ENCODE measurements around the gene EIF2D.

The EIF2D gene

DNA sequence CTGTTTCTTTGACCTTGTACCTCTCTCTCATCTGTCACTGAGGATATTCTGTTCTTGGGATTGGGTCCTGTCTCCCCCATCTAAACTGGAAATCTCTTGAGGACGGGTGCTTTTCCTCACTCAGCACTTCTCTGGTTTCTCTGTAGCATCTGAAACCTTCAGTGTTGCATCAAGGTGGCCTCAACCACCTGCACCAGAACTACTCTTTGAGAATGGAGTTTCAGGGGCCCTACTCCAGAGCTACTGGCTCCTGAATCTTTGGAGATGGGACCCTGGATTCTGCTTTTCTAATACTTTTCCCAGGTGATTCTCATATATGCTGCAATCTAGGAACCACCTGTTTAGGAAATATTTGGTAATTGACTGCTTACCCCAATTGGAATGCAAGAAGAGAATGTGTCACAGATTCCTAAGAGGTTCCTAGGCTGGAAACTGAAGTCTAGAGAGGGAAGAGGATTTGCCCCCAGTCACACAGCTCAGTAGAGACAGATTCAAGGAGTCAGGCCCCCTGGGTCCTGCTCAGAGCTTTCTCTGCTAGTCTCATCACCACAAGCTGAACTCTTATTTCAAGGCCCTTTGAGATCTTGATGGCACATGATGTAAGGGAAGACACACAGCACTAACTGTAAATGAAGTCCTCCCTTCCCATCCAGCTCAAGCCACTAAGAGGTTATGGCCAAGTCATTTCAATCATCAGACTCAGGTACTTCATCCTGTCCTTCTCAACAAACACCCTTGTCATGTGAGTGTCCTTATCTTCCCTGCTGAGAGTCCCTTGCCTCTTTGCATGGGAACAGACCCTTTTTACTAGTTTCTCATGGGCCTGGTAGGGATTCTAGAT is 48.7 kb downstream of the EIF2D start:
- DNase-seq (ENCODE audit: low read depth), result no peak
- H3K4me3 ChIP-seq (ENCODE audit: low read depth, low read length), result no peak overlapping the region
- TF ChIP-seq, protein P1, sequence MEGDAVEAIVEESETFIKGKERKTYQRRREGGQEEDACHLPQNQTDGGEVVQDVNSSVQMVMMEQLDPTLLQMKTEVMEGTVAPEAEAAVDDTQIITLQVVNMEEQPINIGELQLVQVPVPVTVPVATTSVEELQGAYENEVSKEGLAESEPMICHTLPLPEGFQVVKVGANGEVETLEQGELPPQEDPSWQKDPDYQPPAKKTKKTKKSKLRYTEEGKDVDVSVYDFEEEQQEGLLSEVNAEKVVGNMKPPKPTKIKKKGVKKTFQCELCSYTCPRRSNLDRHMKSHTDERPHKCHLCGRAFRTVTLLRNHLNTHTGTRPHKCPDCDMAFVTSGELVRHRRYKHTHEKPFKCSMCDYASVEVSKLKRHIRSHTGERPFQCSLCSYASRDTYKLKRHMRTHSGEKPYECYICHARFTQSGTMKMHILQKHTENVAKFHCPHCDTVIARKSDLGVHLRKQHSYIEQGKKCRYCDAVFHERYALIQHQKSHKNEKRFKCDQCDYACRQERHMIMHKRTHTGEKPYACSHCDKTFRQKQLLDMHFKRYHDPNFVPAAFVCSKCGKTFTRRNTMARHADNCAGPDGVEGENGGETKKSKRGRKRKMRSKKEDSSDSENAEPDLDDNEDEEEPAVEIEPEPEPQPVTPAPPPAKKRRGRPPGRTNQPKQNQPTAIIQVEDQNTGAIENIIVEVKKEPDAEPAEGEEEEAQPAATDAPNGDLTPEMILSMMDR (IDR thresholded peaks at IDR 0.05; ENCODE audit: control insufficient read depth, extremely low read depth, insufficient read depth), result no peak

DNA sequence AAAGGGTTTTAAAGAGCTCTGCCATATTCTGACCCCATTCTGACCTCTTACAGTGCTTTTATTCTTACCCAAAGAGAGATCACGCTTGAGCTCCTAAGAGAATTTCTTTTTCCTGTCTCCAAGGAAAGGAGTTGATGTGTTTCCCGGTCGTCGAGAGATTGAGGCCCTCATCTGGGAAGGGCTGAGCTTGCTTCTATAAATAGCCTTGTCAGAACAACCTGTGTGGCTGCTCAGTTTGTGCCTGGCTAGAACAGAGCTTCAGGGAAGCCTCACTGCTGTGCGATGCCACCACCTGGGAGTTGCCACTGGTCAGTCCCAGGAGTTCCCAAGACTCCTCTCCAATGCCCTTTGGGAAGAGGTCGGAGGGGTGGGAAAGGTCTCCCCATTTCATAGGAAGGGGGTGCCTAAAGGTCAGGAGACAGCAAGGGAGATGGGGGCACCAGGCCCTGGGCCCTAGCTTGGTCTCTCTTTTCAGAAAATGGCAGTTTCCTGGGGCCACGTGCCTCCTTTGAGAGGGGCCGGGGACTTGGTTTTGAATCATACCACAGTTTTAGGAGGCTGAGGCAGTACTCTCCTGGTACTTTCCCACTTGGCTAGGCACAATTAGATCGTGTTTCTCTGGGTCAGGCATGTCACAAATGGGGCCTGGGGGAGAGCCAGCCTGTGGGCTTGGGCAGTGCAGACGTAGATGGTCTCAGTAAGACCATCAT is 52.1 kb downstream of the EIF2D start:
- TF ChIP-seq, protein P1 (IDR thresholded peaks at IDR 0.05; ENCODE audit: control insufficient read depth, extremely low read depth, insufficient read depth), result no peak
- no peak overlapping the region for H3K4me3 ChIP-seq (ENCODE audit: low read depth, low read length)
- DNase-seq (ENCODE audit: low read depth), result no peak

DNA sequence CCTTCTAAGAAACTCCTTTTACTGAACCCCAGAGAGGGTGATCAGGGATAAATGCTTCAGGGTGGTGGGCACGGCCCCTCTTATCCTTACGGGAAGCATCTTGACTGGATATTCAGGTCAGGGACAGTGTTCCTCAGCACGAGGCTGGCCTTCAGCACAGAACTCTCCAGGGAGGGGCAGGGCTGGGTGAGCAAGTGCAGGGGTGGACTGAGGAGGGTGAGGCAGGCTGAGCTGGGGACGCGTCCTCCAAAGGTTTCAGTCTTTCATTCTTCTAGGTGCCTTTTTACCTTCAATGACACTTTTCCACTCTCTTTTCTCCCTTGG is 52.6 kb downstream of the EIF2D start:
- no peak for DNase-seq (ENCODE audit: low read depth)
- no peak overlapping the region for H3K4me3 ChIP-seq (ENCODE audit: low read depth, low read length)
- TF ChIP-seq, protein P1 (IDR thresholded peaks at IDR 0.05; ENCODE audit: control insufficient read depth, extremely low read depth, insufficient read depth), result no peak

DNA sequence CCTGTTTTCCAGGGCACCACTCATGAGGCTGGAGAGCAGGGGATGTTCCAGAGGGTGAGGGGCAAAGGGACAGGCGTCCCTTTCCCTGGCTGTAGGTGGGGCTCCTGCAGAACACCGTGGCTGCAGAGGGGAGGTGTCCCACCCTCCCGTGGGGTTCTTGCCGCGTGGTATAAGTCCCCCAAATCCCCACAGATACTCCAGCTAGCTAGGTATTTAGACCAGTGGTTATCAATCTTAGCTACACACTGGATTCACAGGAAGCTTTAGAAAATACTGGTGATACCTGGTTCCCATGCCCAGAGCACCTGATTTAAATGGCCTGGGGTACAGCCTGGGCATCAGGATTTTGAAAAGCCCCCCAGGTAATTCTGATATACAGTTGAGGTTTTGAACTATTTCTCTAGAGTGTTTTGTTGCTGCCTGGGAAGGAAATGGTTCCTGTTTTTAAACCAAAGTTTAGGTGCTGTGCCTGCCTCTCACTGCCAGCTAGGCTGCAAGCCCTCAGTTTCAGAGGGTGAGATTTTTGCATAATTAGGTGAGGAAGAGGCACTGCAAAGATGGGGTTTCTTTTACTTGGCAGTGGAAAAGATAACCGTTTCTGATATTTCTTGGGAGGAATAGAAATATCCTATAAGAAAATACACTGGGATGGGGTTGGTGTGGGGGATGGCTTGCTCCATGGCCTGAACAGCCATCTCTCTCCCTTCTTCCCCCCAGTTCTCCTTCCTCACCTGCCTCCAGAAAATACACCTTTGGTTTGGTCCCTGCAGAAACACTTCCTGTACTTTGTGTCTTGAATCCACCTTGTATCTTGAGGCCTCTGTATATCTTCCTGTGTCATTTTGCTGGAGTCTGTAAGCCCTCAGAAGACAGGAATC is 53.2 kb downstream of the EIF2D start:
- TF ChIP-seq, protein P1 (IDR thresholded peaks at IDR 0.05; ENCODE audit: control insufficient read depth, extremely low read depth, insufficient read depth), result no peak
- no peak overlapping the region for H3K4me3 ChIP-seq (ENCODE audit: low read depth, low read length)
- DNase-seq (ENCODE audit: low read depth), result no peak

DNA sequence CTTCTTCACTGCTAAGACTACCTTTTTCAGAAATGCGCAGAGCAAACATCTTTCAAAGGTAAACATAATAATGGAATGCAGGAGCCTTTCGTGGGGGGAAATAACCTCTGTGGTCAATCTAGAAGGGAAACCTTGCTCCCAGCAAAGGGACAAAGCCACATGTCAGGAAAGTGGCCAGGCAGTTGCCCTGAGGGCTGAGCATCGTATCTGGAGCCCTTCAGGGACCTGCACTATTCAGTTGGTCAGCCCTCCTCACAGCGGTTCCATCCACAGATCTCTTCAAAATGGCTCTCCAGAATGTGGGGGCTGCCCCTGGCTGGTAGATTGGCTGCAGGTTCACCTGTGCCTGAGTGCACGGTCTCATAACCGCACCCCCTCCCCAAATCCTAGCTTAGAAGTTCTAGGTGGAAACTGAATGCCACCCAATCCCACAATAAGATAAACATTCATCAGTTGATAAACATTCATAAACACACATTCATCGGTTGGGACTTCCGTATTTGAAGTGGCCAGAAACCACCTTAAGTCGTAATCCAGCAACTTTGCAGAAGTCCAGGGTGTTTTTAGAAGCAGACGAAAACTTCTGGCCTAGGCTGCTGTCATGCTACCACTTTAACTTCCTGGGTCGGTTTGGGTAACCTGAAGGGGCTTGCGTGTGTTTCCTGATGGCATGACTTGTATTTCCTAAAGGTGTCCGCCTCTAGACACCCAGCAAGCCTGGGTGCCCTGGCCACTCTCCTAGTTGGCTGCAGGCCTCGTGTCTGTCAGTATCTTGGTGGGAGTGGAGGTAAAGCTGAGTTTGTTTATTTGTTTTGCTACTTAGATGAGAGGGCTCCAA is 54.4 kb downstream of the EIF2D start:
- TF ChIP-seq, protein P1 (IDR thresholded peaks at IDR 0.05; ENCODE audit: control insufficient read depth, extremely low read depth, insufficient read depth), result no peak
- DNase-seq (ENCODE audit: low read depth), result peak; percentile 63
- peak overlapping the region; percentile 51 for H3K4me3 ChIP-seq (ENCODE audit: low read depth, low read length)
